PC-9 (cell line): ENCODE results near the gene MKI67.

Experiments
- EZH2 ChIP-seq: fragments of 200-600 bp; sonication (generic); IDR thresholded peaks from 2 replicates; pipeline ENCODE4 v1.8.0; 2017; ENCODE audit warnings: antibody characterized with exemption, low read depth
- TF ChIP-seq, protein P1 (sequence below): fragments of 200-600 bp; sonication (generic); conservative IDR thresholded peaks from 2 replicates; pipeline ENCODE4 v1.6.1; 2017; ENCODE audit warnings: mixed run types, antibody characterized with exemption, mild to moderate bottlenecking, moderate library complexity

DNA sequence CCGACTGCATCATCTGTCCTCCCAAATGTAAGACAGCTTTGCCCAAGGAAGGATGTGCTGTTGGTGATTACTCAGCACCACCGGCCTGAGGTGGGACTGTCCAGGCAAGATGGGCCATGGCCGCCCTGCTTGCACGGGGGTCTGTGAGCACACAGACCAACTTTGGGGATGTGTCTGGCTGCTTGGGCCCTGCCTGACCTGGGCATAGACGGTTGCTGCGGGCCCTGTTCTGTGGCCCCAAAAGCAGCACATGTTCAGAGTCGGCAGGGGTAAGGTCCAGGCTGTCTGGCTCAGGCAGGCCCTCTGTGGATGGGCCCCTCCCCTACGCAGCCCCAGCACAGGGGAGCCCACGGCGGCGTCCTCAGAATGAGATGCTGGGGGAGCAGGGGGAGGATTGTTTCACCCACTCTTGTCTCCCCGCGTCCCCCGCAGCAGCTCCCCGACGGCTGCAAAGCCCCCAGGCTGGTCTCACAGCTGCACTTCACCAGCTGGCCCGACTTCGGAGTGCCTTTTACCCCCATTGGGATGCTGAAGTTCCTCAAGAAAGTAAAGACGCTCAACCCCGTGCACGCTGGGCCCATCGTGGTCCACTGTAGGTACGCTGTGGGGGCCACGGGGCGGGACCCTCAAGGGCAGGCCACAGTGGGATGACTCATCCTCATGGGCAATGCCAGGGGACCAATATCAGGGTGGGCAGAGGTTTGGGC lies 58.4 kb downstream of the MKI67 start:
- TF ChIP-seq EZH2 = no peak
- TF ChIP-seq, protein P1, sequence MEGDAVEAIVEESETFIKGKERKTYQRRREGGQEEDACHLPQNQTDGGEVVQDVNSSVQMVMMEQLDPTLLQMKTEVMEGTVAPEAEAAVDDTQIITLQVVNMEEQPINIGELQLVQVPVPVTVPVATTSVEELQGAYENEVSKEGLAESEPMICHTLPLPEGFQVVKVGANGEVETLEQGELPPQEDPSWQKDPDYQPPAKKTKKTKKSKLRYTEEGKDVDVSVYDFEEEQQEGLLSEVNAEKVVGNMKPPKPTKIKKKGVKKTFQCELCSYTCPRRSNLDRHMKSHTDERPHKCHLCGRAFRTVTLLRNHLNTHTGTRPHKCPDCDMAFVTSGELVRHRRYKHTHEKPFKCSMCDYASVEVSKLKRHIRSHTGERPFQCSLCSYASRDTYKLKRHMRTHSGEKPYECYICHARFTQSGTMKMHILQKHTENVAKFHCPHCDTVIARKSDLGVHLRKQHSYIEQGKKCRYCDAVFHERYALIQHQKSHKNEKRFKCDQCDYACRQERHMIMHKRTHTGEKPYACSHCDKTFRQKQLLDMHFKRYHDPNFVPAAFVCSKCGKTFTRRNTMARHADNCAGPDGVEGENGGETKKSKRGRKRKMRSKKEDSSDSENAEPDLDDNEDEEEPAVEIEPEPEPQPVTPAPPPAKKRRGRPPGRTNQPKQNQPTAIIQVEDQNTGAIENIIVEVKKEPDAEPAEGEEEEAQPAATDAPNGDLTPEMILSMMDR = no peak
